22Rv1 (cell line): ENCODE measurements around the gene CRADD.

ENCODE experiments used
- H3K27ac ChIP-seq: fragments of 450-650 bp; 2 replicates; pipeline ENCODE4 v1.5.1; 2017
- CTCF ChIP-seq: fragments of 450-650 bp; IDR thresholded peaks from 2 replicates; pipeline ENCODE4 v1.5.1; 2017; ENCODE audit warnings: mild to moderate bottlenecking
- ZFX ChIP-seq: fragments of 450-650 bp; IDR thresholded peaks from 2 replicates; pipeline ENCODE4 v1.6.1; 2017; ENCODE audit warnings: antibody characterized with exemption, borderline replicate concordance

Gene CRADD

GRCh38 chr12:93661021-93661420 lies 16.2 kb upstream of the CRADD start:
- TF ChIP-seq ZFX = no peak
- TF ChIP-seq CTCF = no peak
- H3K27ac ChIP-seq = no peak overlapping the region

GRCh38 chr12:93663006-93663728 lies 14.0 kb upstream of the CRADD start:
- no peak for TF ChIP-seq ZFX
- TF ChIP-seq CTCF = no peak
- H3K27ac ChIP-seq = no peak overlapping the region

- TF ChIP-seq ZFX (no peak), CTCF (no peak)
- H3K27ac ChIP-seq = no peak overlapping the region
Measured at GRCh38 chr12:93663729-93664084, 13.5 kb upstream of the CRADD start.

GRCh38 chr12:93664573-93665138 lies 12.5 kb upstream of the CRADD start:
- H3K27ac ChIP-seq = no peak overlapping the region
- no peak for TF ChIP-seq ZFX
- TF ChIP-seq CTCF = no peak

GRCh38 chr12:93667672-93668071 lies 9.5 kb upstream of the CRADD start:
- no peak for TF ChIP-seq ZFX
- no peak for TF ChIP-seq CTCF
- no peak overlapping the region for H3K27ac ChIP-seq

GRCh38 chr12:93668919-93669418 lies 8.2 kb upstream of the CRADD start:
- no peak overlapping the region for H3K27ac ChIP-seq
- TF ChIP-seq CTCF (no peak), ZFX (no peak)

GRCh38 chr12:93669452-93669851 lies 7.7 kb upstream of the CRADD start:
- TF ChIP-seq CTCF (no peak), ZFX (no peak)
- no peak overlapping the region for H3K27ac ChIP-seq
